K562 (cell line): ENCODE data around the gene UBFD1.
"Not testable (repeated sequence)": the region's sequence is repeated elsewhere in the genome, so short reads cannot be mapped to it uniquely, and the experiment has no call there.

Experiments used
- BRD4 ChIP-seq: fragments of 200-600 bp; sonication (generic); IDR thresholded peaks from 2 replicates; pipeline ENCODE4 v1.6.1; 2017; ENCODE audit warnings: inconsistent platforms
- CREB1 ChIP-seq, 2 experiments: sonication (generic) in 1 of 2; formaldehyde crosslinking in 1 of 2; IDR thresholded peaks; 2 replicates each; pipeline versions ENCODE4 v1.6.1 to v1.8.0; 2012 to 2022; ENCODE audit warnings: inconsistent platforms in 1 of 2, mild to moderate bottlenecking in 1 of 2, missing genetic modification reagents in 1 of 2, moderate library complexity in 1 of 2
- EP300 ChIP-seq: IDR thresholded peaks from 2 replicates; pipeline ENCODE4 v1.6.1; 2012; ENCODE audit warnings: low read length, improper control_type of control experiment
- EZH2 ChIP-seq: IDR thresholded peaks from 2 replicates; pipeline ENCODE4 v1.6.1; 2012; ENCODE audit warnings: low read depth, mild to moderate bottlenecking, inconsistent platforms, low read length, borderline replicate concordance
- RAD21 ChIP-seq, 2 experiments: fragments of 250-450 bp in 1 of 2; fragments of 450-650 bp in 1 of 2; sonication (Bioruptor Pico) in 1 of 2; formaldehyde crosslinking in 1 of 2; IDR thresholded peaks in 1 of 2; conservative IDR thresholded peaks in 1 of 2; 2 replicates each; pipeline versions ENCODE4 v1.4.0 to v1.8.0; 2020 to 2022; ENCODE audit warnings: mild to moderate bottlenecking in 2 of 2, moderate library complexity in 1 of 2
- SMAD3 ChIP-seq: fragments of 450-650 bp; formaldehyde crosslinking; conservative IDR thresholded peaks from 2 replicates; pipeline ENCODE4 v1.4.0; 2020; ENCODE audit warnings: mild to moderate bottlenecking
- SMARCB1 ChIP-seq: IDR thresholded peaks from 2 replicates; pipeline ENCODE4 v1.6.1; 2011; ENCODE audit warnings: improper control_type of control experiment, low read depth; ENCODE audit not compliant: insufficient read length
- ZNF24 ChIP-seq: fragments of 450-650 bp; IDR thresholded peaks from 2 replicates; pipeline ENCODE4 v1.6.1; 2016
- ZNF354B ChIP-seq: fragments of 250-450 bp; sonication (Bioruptor Pico); IDR thresholded peaks from 2 replicates; pipeline ENCODE4 v1.4.0; 2020
- TF ChIP-seq, protein P1 (sequence below): sonication (generic); formaldehyde crosslinking; IDR thresholded peaks from 2 replicates; pipeline ENCODE4 v1.9.0; 2022; ENCODE audit warnings: mild to moderate bottlenecking, missing genetic modification reagents
- TF ChIP-seq, protein P2 (sequence below): sonication (generic); formaldehyde crosslinking; IDR thresholded peaks from 2 replicates; pipeline ENCODE4 v1.8.1; 2022; ENCODE audit warnings: missing genetic modification reagents
- TF ChIP-seq, protein P3 (sequence below): fragments of 150-350 bp; IDR thresholded peaks from 2 replicates; pipeline ENCODE4 v1.6.1; 2014; ENCODE audit warnings: low read depth, mild to moderate bottlenecking, low read length, borderline replicate concordance
- TF ChIP-seq, protein P4 (sequence below), 3 experiments: IDR thresholded peaks in 2 of 3; conservative IDR thresholded peaks in 1 of 3; 2 replicates each; pipeline ENCODE4 v1.5.1; 2011 to 2012; ENCODE audit warnings: low read length in 3 of 3, mild to moderate bottlenecking in 3 of 3, control low read depth in 2 of 3, improper control_type of control experiment in 1 of 3, inconsistent platforms in 1 of 3, low read depth in 1 of 3, mixed read lengths in 1 of 3, moderate library complexity in 1 of 3; ENCODE audit not compliant: insufficient read depth in 2 of 3

DNA sequence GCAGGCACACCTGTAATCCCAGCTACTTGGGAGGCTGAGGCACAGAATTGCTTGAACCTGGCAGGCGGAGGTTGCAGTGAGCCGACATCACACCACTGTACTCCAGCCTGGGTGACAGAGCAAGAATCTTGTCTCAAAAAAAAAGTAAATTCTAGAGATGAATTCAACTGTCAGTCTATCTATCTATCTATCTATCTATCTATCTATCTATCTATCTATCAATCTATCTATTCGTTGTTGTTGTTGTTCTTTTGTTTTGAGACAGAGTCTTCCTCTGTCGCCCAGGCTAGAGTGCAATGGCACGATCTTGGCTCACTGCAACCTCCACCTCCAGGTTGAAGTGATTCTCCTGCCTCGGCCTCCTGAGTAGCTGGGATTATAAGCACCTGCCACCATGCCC, 53.4 kb downstream of the UBFD1 start:
- not testable (repeated sequence) for TF ChIP-seq BRD4; ZNF354B (CRISPR knock-in tag); EP300; RAD21 (CRISPR knock-in tag; conservative IDR thresholded peaks at IDR 0.05 in 1 of 2, IDR thresholded peaks at IDR 0.05 in 1 of 2); SMAD3 (CRISPR knock-in tag); ZNF24; CREB1 (IDR thresholded peaks at IDR 0.05); CREB1 (CRISPR knock-in tag; IDR thresholded peaks at IDR 0.05); EZH2; SMARCB1
- TF ChIP-seq, protein P1, sequence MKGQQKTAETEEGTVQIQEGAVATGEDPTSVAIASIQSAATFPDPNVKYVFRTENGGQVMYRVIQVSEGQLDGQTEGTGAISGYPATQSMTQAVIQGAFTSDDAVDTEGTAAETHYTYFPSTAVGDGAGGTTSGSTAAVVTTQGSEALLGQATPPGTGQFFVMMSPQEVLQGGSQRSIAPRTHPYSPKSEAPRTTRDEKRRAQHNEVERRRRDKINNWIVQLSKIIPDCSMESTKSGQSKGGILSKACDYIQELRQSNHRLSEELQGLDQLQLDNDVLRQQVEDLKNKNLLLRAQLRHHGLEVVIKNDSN (CRISPR knock-in tag), result not testable (repeated sequence)
- TF ChIP-seq, protein P2, sequence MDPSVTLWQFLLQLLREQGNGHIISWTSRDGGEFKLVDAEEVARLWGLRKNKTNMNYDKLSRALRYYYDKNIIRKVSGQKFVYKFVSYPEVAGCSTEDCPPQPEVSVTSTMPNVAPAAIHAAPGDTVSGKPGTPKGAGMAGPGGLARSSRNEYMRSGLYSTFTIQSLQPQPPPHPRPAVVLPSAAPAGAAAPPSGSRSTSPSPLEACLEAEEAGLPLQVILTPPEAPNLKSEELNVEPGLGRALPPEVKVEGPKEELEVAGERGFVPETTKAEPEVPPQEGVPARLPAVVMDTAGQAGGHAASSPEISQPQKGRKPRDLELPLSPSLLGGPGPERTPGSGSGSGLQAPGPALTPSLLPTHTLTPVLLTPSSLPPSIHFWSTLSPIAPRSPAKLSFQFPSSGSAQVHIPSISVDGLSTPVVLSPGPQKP, result not testable (repeated sequence)
- TF ChIP-seq, protein P3, sequence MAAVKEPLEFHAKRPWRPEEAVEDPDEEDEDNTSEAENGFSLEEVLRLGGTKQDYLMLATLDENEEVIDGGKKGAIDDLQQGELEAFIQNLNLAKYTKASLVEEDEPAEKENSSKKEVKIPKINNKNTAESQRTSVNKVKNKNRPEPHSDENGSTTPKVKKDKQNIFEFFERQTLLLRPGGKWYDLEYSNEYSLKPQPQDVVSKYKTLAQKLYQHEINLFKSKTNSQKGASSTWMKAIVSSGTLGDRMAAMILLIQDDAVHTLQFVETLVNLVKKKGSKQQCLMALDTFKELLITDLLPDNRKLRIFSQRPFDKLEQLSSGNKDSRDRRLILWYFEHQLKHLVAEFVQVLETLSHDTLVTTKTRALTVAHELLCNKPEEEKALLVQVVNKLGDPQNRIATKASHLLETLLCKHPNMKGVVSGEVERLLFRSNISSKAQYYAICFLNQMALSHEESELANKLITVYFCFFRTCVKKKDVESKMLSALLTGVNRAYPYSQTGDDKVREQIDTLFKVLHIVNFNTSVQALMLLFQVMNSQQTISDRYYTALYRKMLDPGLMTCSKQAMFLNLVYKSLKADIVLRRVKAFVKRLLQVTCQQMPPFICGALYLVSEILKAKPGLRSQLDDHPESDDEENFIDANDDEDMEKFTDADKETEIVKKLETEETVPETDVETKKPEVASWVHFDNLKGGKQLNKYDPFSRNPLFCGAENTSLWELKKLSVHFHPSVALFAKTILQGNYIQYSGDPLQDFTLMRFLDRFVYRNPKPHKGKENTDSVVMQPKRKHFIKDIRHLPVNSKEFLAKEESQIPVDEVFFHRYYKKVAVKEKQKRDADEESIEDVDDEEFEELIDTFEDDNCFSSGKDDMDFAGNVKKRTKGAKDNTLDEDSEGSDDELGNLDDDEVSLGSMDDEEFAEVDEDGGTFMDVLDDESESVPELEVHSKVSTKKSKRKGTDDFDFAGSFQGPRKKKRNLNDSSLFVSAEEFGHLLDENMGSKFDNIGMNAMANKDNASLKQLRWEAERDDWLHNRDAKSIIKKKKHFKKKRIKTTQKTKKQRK, result not testable (repeated sequence)
- TF ChIP-seq, protein P4, sequence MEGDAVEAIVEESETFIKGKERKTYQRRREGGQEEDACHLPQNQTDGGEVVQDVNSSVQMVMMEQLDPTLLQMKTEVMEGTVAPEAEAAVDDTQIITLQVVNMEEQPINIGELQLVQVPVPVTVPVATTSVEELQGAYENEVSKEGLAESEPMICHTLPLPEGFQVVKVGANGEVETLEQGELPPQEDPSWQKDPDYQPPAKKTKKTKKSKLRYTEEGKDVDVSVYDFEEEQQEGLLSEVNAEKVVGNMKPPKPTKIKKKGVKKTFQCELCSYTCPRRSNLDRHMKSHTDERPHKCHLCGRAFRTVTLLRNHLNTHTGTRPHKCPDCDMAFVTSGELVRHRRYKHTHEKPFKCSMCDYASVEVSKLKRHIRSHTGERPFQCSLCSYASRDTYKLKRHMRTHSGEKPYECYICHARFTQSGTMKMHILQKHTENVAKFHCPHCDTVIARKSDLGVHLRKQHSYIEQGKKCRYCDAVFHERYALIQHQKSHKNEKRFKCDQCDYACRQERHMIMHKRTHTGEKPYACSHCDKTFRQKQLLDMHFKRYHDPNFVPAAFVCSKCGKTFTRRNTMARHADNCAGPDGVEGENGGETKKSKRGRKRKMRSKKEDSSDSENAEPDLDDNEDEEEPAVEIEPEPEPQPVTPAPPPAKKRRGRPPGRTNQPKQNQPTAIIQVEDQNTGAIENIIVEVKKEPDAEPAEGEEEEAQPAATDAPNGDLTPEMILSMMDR (IDR thresholded peaks at IDR 0.05 in 2 of 3, conservative IDR thresholded peaks at IDR 0.05 in 1 of 3; ENCODE audit: insufficient read depth in 2 of 3, low read depth in 1 of 3, low read length in 3 of 3), result not testable (repeated sequence)
